Endothelial cell of hepatic sinusoid (primary cell): ENCODE data around the gene FAM32A.
"Not testable (repeated sequence)": the region's sequence is repeated elsewhere in the genome, so short reads cannot be mapped to it uniquely, and the experiment has no call there.

Experiments used
- in situ Hi-C: cut with HindIII; loops from 2 replicates; pipeline ENCODE4 v1.10.0; 2017; ENCODE audit warnings: low sequenced_read_pairs

The FAM32A gene

DNA sequence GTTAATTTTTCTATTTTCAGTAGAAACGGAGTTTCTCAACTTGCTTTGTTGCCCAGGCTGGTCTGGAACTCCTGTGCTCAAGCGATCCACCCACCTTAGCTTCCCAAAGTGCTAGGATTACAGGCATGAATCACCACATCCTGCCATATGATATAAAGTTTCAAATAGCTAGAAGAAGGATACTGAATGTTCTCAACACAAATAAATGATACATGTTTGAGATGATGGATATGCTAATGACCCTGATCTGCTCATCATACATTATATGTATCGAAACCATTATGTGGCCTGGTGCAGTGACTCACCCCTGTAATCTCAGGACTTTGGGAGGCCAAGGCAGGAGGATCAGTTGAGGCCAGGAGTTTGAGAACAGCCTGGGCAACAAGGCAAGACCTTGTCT is 23.4 kb upstream of the FAM32A start:
- in situ Hi-C loops = no loop called here

DNA sequence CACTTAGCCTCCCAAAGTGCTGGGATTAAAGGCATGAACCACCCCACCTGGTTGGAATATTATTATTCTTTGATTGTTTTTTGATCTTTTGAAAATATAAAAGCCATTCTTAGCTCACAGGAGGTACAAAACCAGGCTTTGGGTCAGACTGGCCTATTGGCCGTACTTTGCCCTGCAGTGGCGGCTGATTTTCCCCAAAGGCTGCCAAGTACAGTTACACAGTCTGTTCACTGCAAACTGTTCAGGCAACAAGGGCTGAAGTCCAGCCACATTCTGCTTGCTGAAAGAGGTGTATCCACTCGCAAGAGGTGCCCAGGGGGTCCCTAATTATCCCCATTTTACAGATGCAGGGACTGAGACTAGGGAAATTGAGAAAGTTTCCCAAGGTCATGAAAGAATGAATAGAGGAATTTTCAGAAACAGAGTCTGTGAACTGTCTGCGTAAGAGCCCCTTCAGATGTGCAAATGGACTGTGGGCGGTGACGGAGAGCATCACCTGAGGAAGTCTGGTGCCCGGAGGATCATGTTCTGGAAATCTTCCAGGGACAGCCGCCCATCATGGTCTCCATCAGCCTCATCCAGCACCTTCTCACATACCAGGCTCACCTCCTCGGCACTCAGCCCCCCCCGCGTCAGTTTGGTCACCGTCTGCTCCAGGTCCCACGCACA is 20.9 kb upstream of the FAM32A start:
- in situ Hi-C loops = no loop called here

DNA sequence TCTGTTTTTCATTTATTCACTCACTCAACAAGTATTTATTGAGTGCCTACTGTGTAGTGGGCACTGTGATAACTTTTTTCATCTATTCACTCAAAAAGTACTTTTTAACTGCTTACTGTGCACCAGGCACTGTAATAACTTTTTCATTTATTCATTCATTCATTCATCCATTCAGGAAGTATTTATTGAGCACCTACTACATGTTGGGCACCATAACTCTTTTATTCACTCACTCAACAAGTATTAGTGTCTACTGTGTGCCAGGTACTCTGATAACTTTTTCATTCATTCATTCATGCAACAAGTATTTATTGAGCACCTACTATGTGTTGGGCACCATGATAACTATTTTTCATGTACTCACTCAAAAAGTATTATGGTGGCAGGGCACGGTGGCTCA is 18.8 kb upstream of the FAM32A start:
- in situ Hi-C loops = no loop called here

DNA sequence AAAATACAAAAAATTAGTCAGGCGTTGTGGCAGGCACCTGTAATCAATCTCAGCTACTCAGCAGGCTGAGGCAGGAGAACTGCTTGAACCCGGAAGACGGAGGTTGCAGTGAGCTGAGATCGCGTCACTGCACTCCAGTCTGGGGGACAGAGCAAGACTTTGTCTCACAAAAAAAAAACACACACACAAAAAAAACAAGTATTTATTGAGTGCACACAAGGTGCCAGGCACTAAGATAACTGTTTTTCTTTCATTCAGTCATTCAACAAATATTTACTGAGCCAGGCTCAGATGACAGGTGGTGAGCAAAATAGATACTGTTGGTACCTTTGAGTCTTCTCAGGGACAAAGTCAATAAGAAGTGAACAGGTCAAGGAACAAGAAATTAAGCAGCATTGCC is 18.2 kb upstream of the FAM32A start:
- in situ Hi-C loops = no loop called here

DNA sequence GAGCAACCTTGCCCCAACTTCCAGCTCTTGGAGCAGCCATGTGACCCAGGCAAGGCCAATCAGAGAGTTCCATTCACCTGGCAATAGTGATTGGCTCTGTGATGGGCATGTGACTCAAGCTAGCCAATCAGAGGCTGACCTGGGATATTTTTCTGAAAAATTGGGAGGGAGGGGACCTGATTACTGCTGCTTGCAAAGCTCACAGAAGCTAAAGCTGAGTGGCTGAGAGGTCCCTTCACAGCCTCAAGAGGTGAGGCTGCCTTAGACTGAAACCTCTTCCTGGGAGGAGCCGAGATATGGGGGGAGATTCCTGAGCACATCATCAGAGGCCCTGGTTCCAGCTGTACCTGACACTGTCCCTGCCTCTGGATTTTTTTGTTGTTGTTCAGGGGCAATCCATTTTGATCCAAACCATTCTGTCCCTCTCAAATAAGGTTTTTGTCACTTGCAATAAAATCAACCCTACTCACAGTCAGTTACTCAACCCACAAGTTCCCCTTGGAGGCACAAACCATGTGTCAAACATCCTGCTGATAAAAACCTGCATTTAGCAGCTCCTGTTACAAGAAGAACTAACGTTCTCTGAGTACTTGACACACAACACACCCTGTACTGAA is 16.6 kb upstream of the FAM32A start:
- in situ Hi-C loops = no loop called here

DNA sequence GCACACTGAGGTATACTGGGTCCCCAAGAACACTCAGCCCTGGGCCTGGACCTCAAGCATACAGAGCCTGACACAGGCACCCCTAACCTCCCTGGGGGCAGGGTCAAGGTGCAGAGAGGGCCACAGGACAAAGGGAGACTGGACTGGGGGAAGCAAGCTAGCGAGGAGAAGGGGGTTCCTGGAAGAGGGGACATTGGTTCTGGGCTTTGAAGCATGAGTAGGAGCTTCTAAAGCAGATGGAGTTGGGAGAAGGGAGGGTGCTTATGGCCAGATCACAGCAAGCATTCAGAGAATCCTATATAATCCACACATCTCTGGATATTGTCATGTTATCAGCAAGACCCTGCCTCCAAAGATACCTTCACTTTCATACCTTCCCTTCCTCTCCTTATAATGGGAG is 15.1 kb upstream of the FAM32A start:
- in situ Hi-C loops = no loop called here

DNA sequence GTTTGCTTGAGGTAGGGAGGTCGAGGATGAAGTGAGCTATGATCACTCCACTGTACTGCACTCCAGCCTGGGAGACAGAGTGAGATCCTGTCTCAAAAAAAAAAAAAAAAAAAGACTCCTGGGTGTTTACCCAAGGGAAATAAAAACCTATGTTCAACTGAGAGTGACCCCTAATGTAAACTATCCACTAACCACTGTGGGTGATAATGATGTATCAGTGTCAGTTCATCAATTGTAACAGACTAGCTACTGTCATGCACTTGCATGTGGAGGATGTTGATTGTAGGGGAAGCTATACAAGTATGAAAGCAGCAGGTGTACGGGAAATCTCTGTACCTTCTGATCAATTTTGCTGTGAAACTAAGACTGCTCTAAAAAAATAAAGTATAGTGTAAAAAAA is 9.3 kb upstream of the FAM32A start:
- in situ Hi-C loops = no loop called here

DNA sequence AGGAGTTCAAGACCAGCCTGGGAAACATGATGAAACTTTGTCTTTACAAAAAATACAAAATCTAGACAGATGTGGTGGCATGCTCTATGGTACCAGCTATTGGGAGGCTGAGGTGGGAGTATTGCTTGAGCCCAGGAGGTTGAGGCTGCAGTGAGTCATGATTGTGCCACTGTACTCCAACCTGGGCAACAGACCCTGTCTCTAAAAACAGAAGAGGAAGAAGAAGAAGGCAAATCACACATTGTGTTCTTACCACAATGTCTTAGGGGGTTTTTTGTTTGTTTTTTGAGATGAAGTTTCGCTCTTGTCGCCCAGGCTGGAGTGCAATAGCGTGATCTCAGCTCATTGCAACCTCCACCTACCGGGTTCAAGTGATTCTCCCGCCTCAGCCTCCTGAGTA is 6.3 kb upstream of the FAM32A start:
- in situ Hi-C loops = not testable (repeated sequence)

DNA sequence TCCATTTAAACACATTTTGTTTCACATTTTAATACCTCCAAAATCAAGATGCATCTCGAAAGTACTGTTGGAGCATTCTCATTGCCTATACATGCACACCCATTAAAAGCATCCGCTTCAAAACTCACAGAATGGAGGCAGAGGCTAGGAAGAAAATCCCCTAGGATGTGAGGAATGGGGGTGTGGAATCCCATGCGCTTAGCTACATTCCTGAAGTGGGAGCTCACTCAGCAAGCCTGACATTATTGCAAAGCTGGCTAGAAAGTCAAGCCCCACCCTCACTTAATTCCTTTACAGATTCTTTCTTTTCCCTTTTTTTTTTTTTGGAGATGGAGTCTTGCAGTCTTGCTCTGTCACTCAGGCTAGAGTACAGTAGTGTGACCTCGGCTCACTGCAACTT is 4.6 kb upstream of the FAM32A start:
- in situ Hi-C loops = no loop called here

DNA sequence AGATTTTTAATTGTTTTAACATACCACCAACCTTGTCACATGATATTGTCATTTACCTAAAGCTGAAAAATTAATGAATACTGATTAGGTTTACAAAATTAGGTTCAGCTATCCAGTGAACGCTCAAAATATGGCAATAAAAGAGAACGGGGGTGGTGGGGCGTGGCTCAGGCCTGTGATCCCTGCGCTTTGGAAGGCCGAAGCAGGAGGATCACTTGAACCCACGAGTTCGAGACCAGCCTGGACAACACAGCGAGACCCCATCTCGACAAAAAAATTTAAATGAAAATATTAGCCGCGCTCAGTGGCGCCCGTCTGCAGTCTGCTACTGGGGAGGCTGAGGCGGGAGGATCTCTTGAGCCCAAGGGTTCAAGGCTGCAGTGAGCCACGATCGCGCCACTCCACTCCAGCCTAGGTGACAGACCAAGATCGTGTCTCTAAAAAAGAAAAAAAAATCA is 516 bp upstream of the FAM32A start:
- in situ Hi-C loops = no loop called here

DNA sequence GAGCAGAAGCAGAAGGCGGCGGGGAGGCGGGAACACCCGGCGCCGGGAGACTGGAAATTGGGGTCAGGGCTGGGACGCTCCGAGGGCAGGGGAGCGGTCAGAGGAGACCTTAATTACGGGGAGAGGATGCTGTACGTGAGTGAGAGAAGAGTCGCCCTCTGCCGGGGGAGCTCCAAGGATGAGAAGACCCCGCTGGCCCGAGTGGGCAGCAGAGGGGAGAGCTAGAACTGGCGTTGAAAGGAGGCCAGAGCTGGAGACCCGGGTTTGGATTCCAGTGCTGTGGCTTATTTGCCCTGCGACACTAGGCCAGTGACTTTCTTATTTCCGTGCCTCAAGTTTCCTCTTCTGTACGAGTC is 536 bp downstream of the FAM32A start:
- in situ Hi-C loops = no loop called here

DNA sequence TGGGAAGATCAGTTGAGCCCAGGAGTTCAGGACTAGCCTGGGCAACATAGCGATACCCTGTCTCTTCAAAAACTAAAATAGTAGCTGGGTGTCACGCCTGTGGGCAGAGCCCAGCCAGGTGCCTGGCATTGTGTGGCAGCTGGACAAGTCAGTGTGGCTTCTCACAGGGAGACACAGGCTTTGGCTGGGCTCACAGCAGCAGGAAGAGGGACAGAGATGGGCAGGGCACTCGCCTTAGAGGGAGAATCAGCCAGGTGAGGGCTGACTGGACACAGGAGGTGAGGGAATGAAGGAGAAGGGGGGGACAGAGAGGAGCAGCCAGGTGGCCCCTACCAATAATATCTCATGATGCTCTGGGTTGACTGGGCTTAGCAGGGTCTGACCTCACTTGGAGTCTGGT is 3.3 kb downstream of the FAM32A start:
- in situ Hi-C loops = no loop called here

DNA sequence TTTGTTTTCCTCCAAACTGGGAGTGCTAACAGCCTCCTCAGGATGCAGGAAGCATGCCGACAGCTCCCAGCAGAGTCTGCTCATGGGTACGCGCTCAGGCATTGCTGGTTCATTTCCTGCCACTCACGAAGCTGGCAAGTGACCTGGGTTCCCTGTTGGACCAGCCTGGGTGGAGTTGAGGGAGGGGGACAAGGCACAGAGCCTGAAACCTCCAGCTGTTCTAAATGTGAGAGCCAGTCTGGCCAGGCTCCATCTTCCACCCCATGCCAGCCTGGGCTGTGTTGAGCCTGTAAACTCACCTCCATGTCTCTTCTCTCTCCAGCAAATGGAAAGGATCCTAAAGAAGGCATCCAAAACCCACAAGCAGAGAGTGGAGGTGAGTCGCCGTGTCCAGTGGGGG is 5.0 kb downstream of the FAM32A start:
- in situ Hi-C loops = no loop called here

DNA sequence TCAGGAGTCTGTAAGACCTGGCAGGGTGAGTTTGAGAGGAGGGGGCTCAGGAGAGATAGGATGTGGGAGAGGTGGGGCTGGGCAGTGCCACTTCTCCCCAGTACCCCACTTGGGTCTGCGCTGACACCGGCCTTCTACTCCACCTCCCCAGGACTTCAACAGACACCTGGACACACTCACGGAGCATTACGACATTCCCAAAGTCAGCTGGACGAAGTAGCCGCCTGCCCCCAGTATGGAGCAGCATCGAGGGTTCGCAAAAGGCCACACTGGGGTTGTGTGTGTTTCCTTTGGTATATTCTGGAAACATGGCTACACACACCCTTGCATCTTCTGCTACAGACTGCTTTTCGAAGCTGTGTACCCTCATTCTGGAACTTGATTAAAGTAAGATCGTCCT is 5.5 kb downstream of the FAM32A start:
- in situ Hi-C loops = no loop called here

DNA sequence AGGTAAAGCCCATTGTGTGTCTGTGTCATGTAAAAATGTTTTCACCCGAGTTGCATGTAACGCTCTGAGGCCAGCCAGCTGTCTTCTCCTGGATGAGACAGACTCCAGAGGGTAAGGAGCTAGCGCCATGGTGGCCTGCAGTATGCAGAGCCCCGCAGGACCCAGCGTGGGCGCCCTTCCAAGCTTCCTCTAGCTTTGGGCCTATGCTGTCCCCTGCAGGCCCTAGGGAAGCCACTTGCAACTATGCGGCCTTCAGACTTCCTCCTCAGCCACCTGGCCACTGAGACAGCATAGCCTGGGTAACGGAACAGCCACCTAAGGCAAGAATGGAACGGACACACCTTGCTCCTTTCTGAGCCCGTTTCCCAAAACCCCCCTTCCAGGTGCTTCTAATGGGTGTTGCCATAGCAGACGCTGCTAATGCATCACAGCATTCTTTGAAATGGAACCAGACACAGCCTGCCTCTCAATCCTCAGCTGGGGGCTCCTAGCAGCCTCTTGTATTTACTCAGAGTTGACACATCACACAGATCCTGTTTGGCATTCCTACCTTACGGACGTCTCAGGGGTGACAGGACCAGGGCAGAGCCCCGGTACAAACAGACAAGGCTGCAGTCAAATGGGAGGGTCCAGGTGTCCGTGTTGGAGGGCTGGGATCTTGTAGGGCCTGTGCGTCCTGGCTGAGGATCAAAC is 6.2 kb downstream of the FAM32A start:
- in situ Hi-C loops = no loop called here

DNA sequence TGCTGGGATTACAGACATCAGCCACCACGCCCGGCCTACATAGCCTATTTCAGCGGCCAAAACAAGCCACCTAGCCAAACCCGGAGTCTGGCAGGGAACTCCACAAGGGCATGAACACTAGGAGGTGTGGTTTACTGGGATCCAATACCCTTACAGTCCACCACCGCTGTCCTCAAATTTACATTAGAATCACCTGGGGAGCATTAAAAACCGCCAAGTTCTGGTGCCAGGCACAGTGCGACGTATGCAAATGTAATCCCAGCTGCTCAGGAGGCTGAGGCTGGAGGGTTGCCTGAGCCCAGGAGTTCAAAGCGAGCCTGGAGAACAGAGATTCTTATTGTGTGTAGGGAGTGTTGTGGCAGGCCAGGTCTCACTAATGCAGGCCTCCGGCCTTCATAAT is 8.3 kb downstream of the FAM32A start:
- in situ Hi-C loops = no loop called here

DNA sequence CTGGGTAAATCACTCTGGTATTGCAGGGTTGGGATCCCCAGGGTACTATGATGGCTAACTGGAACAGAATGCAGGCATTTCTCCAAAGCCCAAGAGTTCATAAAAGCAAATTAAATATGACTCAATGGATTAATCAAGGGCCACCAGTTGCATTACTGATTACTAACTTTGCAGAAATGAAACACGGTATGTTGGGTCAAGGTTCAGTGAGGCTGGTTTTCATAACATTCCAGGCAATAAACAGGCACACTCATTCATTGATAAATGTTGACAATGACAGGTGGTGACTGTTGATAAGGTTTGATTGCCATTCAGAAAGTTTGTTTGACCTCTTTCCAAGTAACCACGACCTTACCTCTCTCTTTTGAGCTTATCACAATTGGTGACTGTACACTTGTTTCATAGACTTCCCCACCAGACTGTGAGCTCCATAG is 12.0 kb downstream of the FAM32A start:
- in situ Hi-C loops = no loop called here

DNA sequence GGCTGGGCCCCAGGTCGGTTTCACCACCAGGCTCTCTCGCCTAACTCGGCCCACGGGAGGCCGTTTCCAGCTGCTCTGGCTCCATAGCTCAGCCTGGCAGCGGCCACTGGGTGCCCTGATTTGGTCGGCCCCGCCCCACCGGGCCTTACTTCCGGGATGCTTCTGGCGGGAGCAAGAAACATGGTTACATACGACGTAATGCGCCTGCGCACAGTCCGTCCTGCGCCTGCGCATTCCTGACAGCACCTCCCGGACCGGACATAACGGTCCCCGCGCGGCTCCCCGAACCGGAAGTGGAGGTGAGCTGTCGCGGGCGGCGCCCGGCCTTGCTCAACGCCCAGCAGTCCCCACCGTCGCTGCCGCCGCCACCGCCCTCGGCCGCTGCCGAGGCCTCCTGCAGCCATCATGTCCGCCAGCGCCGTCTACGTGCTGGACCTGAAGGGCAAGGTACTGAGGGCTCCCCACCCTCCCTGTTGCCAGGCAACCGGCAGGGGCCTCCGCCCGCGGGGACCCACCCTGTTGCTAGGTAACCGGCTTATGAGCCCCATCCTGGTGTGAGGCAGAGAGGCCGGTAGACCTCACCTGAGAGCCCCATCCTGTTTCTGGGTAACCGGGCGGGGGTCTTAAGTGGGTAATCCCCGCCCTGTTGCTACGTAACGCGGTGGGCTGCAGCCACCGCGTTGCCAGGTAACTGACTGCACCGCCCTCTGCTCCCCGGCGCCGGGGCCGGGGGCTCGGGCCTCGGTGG is 12.6 kb downstream of the FAM32A start, which contains the start of gene AP1M1:
Gene AP1M1, plus strand, starts transcription at position 290 of the 748 bp plus-strand sequence. Its CDS starts 116 bp downstream, at position 406.
- in situ Hi-C loops = no loop called here

DNA sequence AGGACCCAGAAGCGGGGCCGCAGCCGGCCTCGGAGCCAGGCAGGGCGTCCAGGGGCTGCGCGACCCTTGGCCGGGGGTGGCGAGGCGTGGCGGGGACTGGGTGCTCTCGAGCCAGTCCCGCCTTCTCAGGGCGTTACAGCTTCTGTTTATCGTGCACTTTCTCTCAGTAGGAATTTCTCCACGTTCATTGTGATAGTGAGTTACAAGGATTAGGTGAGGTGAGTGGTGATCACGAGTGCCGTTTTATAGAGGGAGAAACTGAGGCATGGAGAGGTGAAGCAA is 13.1 kb downstream of the FAM32A start:
- in situ Hi-C loops = no loop called here

DNA sequence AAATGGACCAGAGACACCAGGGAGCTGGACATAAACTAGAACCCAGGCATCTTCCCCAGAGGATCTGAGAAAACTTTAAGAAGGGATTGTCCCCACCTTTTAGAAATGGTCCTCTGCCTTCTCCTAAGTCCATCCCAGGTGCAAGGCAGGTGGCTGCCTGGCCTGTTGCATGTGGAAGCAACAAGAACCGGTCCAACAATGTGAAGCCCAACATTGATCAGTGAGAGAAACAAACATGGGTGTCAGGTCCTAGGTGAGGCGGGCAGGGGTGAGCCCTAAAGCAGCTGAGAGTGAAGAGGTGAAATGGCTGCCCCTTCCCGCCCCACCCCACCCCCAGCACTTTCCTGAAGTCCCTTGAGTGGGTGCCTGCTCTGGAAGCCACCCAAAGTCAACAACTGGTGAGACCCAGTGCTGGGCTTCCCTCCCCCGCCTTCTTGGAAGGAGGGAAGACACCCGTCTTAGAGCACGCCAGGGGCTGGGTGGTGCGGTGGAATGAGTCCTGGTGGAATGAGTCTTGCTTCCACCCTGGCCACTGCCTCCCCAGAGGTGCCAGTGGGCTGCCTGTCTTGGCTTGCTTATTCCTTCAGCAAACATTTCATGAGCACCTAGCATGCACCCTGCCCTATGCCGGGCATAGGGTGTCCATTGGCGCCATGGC is 14.2 kb downstream of the FAM32A start:
- in situ Hi-C loops = no loop called here
